DMS153 treated with DMSO at 0.1 percent for 48 hours (cell line): Measurements from ENCODE around the gene FMO1.
"Not testable (repeated sequence)": the region's sequence is repeated elsewhere in the genome, so short reads cannot be mapped to it uniquely, and the experiment has no call there.

ENCODE experiments used
- DNase-seq: peaks from one replicate; lab custom pipeline; 2025; ENCODE audit not compliant: unreplicated experiment; lab: John Stamatoyannopoulos, UW

FMO1 gene

GRCh38 chr1:171248302-171248701 lies at the start of gene FMO1:
Gene FMO1 (plus strand): TSS chr1:171248494. CDS start chr1:171258088, 9,594 bp downstream.
- no peak for DNase-seq

- no peak for DNase-seq
Measured at GRCh38 chr1:171204296-171204695, 44.0 kb upstream of the FMO1 start.

GRCh38 chr1:171206204-171206977 lies 41.9 kb upstream of the FMO1 start:
- DNase-seq = no peak

- DNase-seq = no peak
Measured at GRCh38 chr1:171206978-171207355, 41.3 kb upstream of the FMO1 start.

- no peak for DNase-seq
Measured at GRCh38 chr1:171207377-171207776, 40.9 kb upstream of the FMO1 start.

- DNase-seq = no peak
Measured at GRCh38 chr1:171210355-171210754, 37.9 kb upstream of the FMO1 start.

- no peak for DNase-seq
Measured at GRCh38 chr1:171212607-171213351, 35.5 kb upstream of the FMO1 start.

- DNase-seq = no peak
Measured at GRCh38 chr1:171213559-171214454, 34.5 kb upstream of the FMO1 start.

GRCh38 chr1:171217658-171218443 lies 30.4 kb upstream of the FMO1 start:
- DNase-seq = no peak

GRCh38 chr1:171218661-171219060 lies 29.6 kb upstream of the FMO1 start:
- DNase-seq = no peak

- DNase-seq = no peak
Measured at GRCh38 chr1:171219346-171220080, 28.8 kb upstream of the FMO1 start.

- DNase-seq = no peak
Measured at GRCh38 chr1:171220081-171220420, 28.2 kb upstream of the FMO1 start.

GRCh38 chr1:171220581-171221054 lies 27.7 kb upstream of the FMO1 start:
- DNase-seq = no peak

- no peak for DNase-seq
Measured at GRCh38 chr1:171221665-171222591, 26.4 kb upstream of the FMO1 start.

GRCh38 chr1:171222936-171223335 lies 25.4 kb upstream of the FMO1 start:
- DNase-seq = no peak

- DNase-seq = not testable (repeated sequence)
Measured at GRCh38 chr1:171224257-171224656, 24.0 kb upstream of the FMO1 start.

GRCh38 chr1:171226747-171227370 lies 21.4 kb upstream of the FMO1 start:
- peak; percentile 59 for DNase-seq

GRCh38 chr1:171231326-171231725 lies 17.0 kb upstream of the FMO1 start:
- DNase-seq = no peak
